PC-9 (cell line): Measurements from ENCODE around the gene GPC5. TPM values are rescaled to one million over a fixed set of nuclear protein-coding genes. Genes with fewer than 3 reads are reported as not detected.

Experiments used
- BruUV-seq: library from RNA; stranded (reverse); fragments of 400-500 nt; replicated peaks from 2 replicates; lab custom pipeline; 2021; lab: Mats Ljungman, UMichigan
- CTCF ChIA-PET: fragments of 300-600 bp; sonication (Branson Sonifier 250); formaldehyde crosslinking; loops from one replicate; lab custom pipeline; 2022; ENCODE audit warnings: antibody characterized with exemption; lab: Charles Lee
- POLR2A ChIA-PET: fragments of 300-600 bp; sonication (Branson Sonifier 250); formaldehyde crosslinking; loops from one replicate; lab custom pipeline; 2022; ENCODE audit warnings: antibody characterized with exemption; ENCODE audit not compliant: unreplicated experiment; lab: Charles Lee
- DNase-seq, 2 experiments: peaks; one replicate each; pipeline versions ENCODE4 v3.0.0 to v3.0.0-alpha.2; 2015 to 2022; ENCODE audit warnings: mixed read lengths in 1 of 2
- H2AFZ ChIP-seq: fragments of 200-600 bp; sonication (generic); 2 replicates; pipeline ENCODE4 v1.8.1; 2017; ENCODE audit warnings: antibody characterized with exemption
- H3F3A ChIP-seq: fragments of 200-600 bp; sonication (generic); 2 replicates; pipeline ENCODE4 v1.8.1; 2017; ENCODE audit warnings: antibody characterized with exemption, mild to moderate bottlenecking, low read depth; ENCODE audit not compliant: insufficient read depth
- H3K27ac ChIP-seq: fragments of 200-600 bp; sonication (generic); 2 replicates; pipeline ENCODE4 v1.6.1; 2016; ENCODE audit warnings: mixed run types
- H3K27me3 ChIP-seq: fragments of 200-600 bp; sonication (generic); 2 replicates; pipeline ENCODE4 v1.6.1; 2016; ENCODE audit warnings: low read depth, mixed run types; ENCODE audit not compliant: insufficient read depth
- H3K36me3 ChIP-seq: fragments of 200-600 bp; sonication (generic); 2 replicates; pipeline ENCODE4 v1.6.1; 2016; ENCODE audit warnings: low read depth, mixed run types
- H3K4me1 ChIP-seq: fragments of 200-600 bp; sonication (generic); replicated peaks from 2 replicates; pipeline ENCODE4 v1.6.1; 2016; ENCODE audit warnings: mixed run types; ENCODE audit not compliant: insufficient read depth
- H3K4me2 ChIP-seq: fragments of 200-600 bp; sonication (generic); 2 replicates; pipeline ENCODE4 v1.6.1; 2017; ENCODE audit warnings: mixed run types
- H3K4me3 ChIP-seq: fragments of 200-600 bp; sonication (generic); 2 replicates; pipeline ENCODE4 v1.6.1; 2016; ENCODE audit warnings: mixed run types
- H3K79me2 ChIP-seq: fragments of 200-600 bp; sonication (generic); 2 replicates; pipeline ENCODE4 v1.6.1; 2017; ENCODE audit warnings: low read depth, mixed run types
- H3K9me2 ChIP-seq: fragments of 200-600 bp; sonication (generic); 2 replicates; pipeline ENCODE4 v1.8.1; 2017; ENCODE audit warnings: mild to moderate bottlenecking; ENCODE audit not compliant: insufficient read depth
- H3K9me3 ChIP-seq: fragments of 200-600 bp; sonication (generic); 2 replicates; pipeline ENCODE4 v1.8.1; 2016; ENCODE audit warnings: low read depth; ENCODE audit not compliant: insufficient read depth
- H4K20me1 ChIP-seq: fragments of 200-600 bp; sonication (generic); 2 replicates; pipeline ENCODE4 v1.8.1; 2017; ENCODE audit not compliant: insufficient read depth
- CTCF ChIP-seq: fragments of 200-600 bp; sonication (generic); conservative IDR thresholded peaks from 2 replicates; pipeline ENCODE4 v1.6.1; 2017; ENCODE audit warnings: mixed run types, antibody characterized with exemption, mild to moderate bottlenecking, moderate library complexity
- EZH2 ChIP-seq: fragments of 200-600 bp; sonication (generic); IDR thresholded peaks from 2 replicates; pipeline ENCODE4 v1.8.0; 2017; ENCODE audit warnings: antibody characterized with exemption, low read depth
- intact Hi-C: fragments of 100-400 bp; cut with micrococcal nuclease; formaldehyde crosslinking; loops from one replicate; pipeline ENCODE4 v1.10.0; 2022; ENCODE audit not compliant: unreplicated experiment
- total RNA-seq: library from RNA; stranded (reverse); gene quantifications from 2 replicates; pipeline ENCODE4 v1.2.3, GENCODE V29; 2021

GPC5 gene
- total RNA-seq, 1 experiment from 2014 or later = not detected

- Histone ChIP-seq H3K36me3 (no peaks in the 10 kb centered on the region), H3K9me3 (no peaks in the 10 kb centered on the region), H3K79me2 (no peaks in the 10 kb centered on the region), H3K27ac (no peak overlapping the region), H3K4me2 (no peak overlapping the region), H3K4me1 (no peaks in the 10 kb centered on the region), H3K27me3 (no peaks in the 10 kb centered on the region), H4K20me1 (no peaks in the 10 kb centered on the region), H3K4me3 (no peak overlapping the region), H3F3A (no peaks in the 10 kb centered on the region), H3K9me2 (no peaks in the 10 kb centered on the region), H2AFZ (no peak overlapping the region)
- intact Hi-C loops = no loop called here
- POLR2A ChIA-PET = no interaction called here
- DNase-seq = no peak
- TF ChIP-seq EZH2 = no peak
- no peak for TF ChIP-seq CTCF
- no TSS peak for BruUV-seq
- CTCF ChIA-PET = no interaction called here
Measured at GRCh38 chr13:92307752-92308151, 909.3 kb downstream of the GPC5 start.

- H3K36me3 ChIP-seq = no peaks in the 10 kb centered on the region
- H3K4me1 ChIP-seq = no peaks in the 10 kb centered on the region
- no peaks in the 10 kb centered on the region for H4K20me1 ChIP-seq
- no peak overlapping the region for H3K4me3 ChIP-seq
- no peaks in the 10 kb centered on the region for H3K9me2 ChIP-seq
- H3K79me2 ChIP-seq = no peaks in the 10 kb centered on the region
- intact Hi-C loops = no loop called here
- no peak overlapping the region for H2AFZ ChIP-seq
- no peaks in the 10 kb centered on the region for H3F3A ChIP-seq
- no TSS peak for BruUV-seq
- DNase-seq = no peak
- H3K4me2 ChIP-seq = no peak overlapping the region
- ChIA-PET POLR2A (no interaction called here), CTCF (no interaction called here)
- no peaks in the 10 kb centered on the region for H3K27me3 ChIP-seq
- TF ChIP-seq CTCF = no peak
- no peak for TF ChIP-seq EZH2
- no peaks in the 10 kb centered on the region for H3K9me3 ChIP-seq
- no peak overlapping the region for H3K27ac ChIP-seq
Measured at GRCh38 chr13:92312823-92313222, 914.4 kb downstream of the GPC5 start.

- H3K9me2 ChIP-seq = no peaks in the 10 kb centered on the region
- H3K36me3 ChIP-seq = no peaks in the 10 kb centered on the region
- H2AFZ ChIP-seq = no peak overlapping the region
- ChIA-PET CTCF (no interaction called here), POLR2A (no interaction called here)
- TF ChIP-seq EZH2 (no peak), CTCF (no peak)
- H3K9me3 ChIP-seq = no peaks in the 10 kb centered on the region
- BruUV-seq = no TSS peak
- intact Hi-C loops = no loop called here
- no peaks in the 10 kb centered on the region for H4K20me1 ChIP-seq
- no peaks in the 10 kb centered on the region for H3K4me1 ChIP-seq
- H3K27ac ChIP-seq = no peak overlapping the region
- no peaks in the 10 kb centered on the region for H3K79me2 ChIP-seq
- no peaks in the 10 kb centered on the region for H3F3A ChIP-seq
- H3K4me3 ChIP-seq = no peak overlapping the region
- H3K27me3 ChIP-seq = no peaks in the 10 kb centered on the region
- no peak overlapping the region for H3K4me2 ChIP-seq
- no peak for DNase-seq
Measured at GRCh38 chr13:92313382-92313781, 915.0 kb downstream of the GPC5 start.
